Stimulated activated CD4-positive, alpha-beta T cell treated with anti-CD3 and anti-CD28 coated beads, Interleukin-1b, Interleukin-23, amount 100 ng/mL, for 1 hour (primary cell): ENCODE data around the gene MAP7D2.
"Not testable (repeated sequence)": the region's sequence is repeated elsewhere in the genome, so short reads cannot be mapped to it uniquely, and the experiment has no call there.

Experiments
- DNase-seq, 2 donors: peaks; one replicate each; pipeline ENCODE4 v3.0.0-alpha.2; 2020; ENCODE audit warnings: low read depth in 2 of 2

Gene MAP7D2

GRCh38 chrX:20116577-20117240, at the start of gene MAP7D2:
MAP7D2 (minus strand) TSS chrX:20116907; CDS start chrX:20116879, 28 bp downstream.
- no peak for DNase-seq

DNA sequence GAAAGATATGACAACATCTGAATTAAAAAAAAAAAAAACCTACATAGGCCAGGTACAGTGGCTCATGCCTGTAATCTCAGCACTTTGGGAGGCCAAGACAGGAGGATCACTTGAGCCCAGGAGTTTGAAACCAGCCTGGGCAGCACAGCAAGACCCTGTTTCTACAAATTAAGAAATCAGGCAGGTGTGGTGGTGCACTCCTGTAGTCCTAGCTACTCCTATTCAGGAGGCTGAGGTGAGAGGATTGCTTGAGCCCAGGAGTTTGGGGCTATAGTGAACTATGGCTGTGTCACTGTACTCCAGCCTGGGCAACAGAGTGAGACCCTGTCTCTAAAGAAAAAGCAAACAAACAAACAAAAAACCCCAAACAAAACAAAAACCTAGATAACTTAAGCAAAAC, 45.8 kb upstream of the MAP7D2 start:
- DNase-seq, result not testable (repeated sequence)

GRCh38 chrX:20159797-20160385, 43.2 kb upstream of the MAP7D2 start:
- DNase-seq, result no peak

GRCh38 chrX:20151689-20152088, 35.0 kb upstream of the MAP7D2 start:
- no peak for DNase-seq

DNA sequence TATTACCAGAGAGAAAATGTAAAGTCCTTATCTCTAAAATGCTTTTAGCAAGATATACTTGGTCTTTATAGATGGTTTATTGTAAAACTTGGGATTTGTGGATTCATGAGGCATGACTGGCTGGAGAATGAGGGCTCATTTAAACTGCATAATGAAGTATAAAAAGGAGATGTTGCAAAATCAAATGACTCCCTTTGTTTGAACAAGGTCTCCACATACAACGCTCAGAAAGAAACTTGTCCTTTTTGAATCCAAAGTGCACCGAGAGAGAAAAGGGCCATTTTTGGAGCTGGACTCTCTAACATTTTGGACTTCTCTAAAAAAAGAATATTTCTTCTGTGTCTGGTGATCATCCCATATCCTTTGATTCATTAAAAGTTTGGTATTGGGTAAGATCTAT, 32.6 kb upstream of the MAP7D2 start:
- no peak for DNase-seq

- DNase-seq, result no peak
Observed at GRCh38 chrX:20147561-20147960, 30.9 kb upstream of the MAP7D2 start.

DNA sequence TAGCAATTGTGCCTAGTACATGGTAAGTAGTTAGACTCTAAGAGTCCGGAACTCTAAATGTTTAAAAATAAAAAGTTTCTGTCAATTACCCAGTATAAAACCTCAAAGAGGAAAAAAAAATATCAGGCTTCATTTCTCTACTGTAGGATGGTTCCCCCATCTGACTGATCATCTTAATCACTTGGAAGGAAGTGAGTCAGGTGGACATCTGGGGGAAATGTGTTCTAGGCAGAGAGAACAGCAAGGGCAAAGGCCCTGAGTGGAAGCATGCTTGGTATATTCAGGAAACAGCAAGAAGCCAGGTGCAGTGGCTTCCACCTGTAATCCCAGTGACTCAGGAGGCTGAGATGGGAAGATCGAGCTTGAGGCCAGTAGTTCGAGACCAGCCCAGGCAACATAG, 27.8 kb upstream of the MAP7D2 start:
- DNase-seq, result no peak

DNA sequence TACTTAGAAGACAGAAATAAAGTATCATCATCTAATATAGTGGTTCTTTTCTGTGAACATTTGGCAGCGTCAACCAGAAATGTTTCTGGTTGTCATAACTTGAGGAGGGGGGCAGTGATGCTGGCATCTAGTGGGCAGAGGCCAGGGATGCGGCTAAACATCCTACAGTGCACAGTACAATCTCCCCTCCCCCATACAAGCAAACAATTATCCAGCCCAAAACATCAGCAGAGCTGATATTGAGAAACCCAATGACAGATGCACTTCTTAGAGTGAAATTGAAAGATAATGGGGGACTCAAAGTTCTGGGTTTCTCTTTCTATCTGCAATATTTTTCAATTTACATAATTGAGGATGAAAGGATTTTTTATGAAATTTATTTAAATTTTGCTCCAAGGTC, 26.9 kb upstream of the MAP7D2 start:
- DNase-seq, result no peak

- DNase-seq, result no peak
Observed at GRCh38 chrX:20143111-20143510, 26.4 kb upstream of the MAP7D2 start.

- peak; percentile 83 to 89 for DNase-seq
Observed at GRCh38 chrX:20141281-20142220, 24.8 kb upstream of the MAP7D2 start, which contains the start of gene EIF1AX. EIF1AX (minus strand) TSS chrX:20141838; CDS start chrX:20141640, 198 bp downstream.

DNA sequence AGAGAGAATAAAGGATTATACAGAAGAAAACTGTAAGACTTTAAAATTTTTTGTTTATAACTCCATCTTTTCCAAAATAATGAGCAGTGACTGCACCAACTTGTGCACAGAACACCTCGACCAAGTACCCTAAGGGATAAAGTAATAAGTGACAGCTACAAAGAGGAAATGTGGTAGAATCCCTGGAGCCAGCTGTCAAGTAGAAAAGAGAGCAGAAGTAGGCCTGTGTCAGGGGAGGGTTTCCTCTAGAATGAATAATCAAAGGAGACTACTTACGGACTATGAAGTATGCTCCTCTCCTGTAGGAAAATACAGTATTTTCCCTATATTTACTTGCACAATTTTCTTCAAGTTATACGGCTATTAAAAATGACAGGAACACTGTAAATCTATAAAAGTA, 23.7 kb upstream of the MAP7D2 start:
- no peak for DNase-seq

DNA sequence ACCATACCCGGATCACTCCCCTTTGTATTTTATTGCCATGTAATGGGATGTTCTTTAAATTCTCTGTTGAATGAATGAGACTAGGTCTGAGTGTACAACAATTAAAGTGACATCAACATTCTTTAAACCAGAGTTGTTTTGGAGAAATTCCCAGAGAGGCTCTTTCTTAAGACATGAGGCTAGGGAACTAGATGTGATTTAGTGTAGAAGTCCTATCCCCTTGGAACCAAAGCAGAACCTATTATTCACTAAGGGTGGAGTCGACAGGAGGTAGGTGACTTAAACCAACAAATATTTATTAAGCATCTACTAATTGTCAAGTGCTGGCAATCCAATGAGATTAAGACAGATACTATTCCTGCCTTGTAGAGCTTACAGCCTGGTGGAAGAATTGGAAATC, 23.3 kb upstream of the MAP7D2 start:
- no peak for DNase-seq

GRCh38 chrX:20135944-20136343, 19.2 kb upstream of the MAP7D2 start:
- no peak for DNase-seq

- DNase-seq, result no peak
Observed at GRCh38 chrX:20132666-20133065, 16.0 kb upstream of the MAP7D2 start.

DNA sequence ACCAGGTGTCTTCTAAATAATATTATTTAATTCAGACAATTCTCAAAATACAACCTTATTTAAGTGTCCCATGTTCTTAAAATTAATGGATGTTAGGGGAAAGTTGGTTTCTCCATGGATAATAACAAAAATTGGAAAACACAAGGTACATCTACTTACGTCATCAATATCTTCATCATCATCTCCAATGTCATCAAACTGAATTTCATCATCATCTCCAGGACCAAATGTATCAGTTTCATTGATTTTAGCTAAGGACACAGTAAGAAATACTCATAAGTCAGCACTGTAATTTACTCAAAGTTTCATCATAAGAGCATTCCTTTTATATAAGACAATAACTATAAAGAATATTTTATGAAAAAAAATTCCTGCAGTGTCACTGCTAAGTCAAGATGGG, 13.7 kb upstream of the MAP7D2 start:
- no peak for DNase-seq

DNA sequence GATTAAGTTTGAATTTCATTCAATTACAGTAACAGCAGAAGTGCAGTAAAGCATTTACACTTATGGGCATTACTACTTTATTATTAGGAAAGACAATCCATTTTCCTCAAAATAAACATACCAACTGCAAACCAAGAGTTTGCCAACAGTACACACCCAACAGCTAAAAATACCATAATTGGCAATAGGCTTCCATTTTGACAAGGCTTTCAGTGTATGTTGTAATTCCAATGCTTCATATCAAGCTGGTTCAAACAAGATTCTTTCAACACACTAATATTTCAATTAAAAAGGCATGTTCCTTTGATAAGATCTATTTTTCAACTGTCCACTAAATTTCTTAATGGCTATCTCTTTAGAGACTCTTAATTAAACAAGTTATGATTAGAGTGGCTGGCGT, 12.8 kb upstream of the MAP7D2 start:
- no peak for DNase-seq

DNA sequence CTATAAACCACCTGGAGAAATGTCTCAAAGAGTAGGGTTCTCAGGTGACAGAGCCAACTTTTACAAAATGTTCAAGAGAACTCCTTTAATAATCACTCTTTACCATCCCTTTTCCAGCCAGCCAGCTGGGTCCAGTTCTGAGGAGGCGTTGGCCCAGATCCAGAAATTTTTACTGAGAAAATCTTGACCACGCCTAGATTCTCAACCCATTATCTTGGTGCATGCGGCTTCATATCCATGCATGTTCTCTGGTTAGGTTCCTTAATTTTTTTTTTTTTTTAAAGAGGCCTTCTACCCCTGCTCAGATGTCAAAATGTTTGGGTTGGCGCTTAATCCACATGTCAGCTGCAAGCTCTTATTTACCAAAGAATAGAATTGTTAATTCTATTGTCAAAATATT, 12.0 kb upstream of the MAP7D2 start:
- DNase-seq, result no peak

- DNase-seq, result not testable (repeated sequence)
Observed at GRCh38 chrX:20127440-20127839, 10.7 kb upstream of the MAP7D2 start.

- DNase-seq, result not testable (repeated sequence)
Observed at GRCh38 chrX:20126833-20127232, 10.1 kb upstream of the MAP7D2 start.

DNA sequence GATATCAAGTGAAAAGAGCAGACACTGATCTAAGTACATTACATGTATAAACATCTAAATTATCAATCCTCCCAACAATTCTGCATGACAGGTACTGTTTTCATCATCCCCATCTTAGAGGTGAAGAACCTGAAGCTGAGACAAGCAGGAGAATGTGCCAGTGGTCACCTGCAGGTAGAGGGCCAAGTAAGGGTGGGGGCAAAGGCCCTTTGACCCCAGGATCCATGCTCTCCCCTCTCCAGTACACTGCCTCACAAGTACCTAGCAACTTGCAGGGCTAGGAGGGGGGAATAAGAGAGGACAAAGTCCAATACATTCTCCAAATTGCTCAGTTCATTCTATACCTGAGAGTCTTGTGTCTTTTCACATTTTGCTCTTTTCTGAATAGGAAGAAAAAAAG, 8.3 kb upstream of the MAP7D2 start:
- DNase-seq, result no peak

DNA sequence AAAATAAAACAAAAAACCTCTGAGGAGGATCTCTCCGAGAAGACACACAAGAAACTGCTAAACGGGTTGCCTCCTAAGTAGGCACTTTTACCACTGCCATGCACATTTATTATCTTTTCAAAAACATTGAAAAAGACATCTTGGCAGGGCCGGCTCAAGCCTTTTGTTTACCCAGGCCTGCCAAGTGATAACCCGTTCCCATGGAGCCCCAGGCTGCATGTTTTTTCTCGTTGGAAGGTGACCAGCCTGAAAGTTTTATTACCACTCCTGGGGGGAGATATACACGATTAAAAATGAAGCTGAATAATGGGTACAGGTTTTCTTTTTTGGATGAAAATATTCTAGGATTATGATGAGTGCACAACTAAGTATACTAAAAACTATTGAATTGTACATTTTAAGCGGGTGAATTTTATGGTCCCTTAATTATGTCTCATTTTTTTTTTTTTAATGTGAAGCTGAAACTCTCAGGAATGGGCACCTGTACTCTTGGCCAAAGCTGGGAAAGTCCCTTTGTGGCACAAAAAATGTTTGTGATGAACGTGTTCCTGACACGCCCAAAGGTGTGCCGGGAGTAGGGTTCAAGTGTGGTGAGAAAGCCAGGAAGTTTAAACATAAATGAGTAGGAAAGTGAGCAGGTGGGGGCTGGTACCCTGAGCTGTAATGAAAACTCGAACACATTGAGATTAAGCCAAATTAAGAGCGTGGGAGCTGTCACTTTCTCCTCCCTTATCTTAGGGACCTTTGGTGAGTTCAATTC, 1.5 kb upstream of the MAP7D2 start:
- no peak for DNase-seq

GRCh38 chrX:20116087-20116576, 575 bp downstream of the MAP7D2 start:
- DNase-seq, result no peak
